HG03025 (cell line): Measurements from ENCODE around the gene PNMT.
A peak's percentile ranks its signal among the peaks of the same experiment; 100 is the strongest.

ENCODE experiments used
- ATAC-seq: cut with Tn5 transposase; IDR thresholded peaks from one replicate; pipeline ENCODE4 v1.9.1; 2021; ENCODE audit warnings: mild to moderate bottlenecking, moderate library complexity; ENCODE audit not compliant: unreplicated experiment, low FRiP score

The PNMT gene

DNA sequence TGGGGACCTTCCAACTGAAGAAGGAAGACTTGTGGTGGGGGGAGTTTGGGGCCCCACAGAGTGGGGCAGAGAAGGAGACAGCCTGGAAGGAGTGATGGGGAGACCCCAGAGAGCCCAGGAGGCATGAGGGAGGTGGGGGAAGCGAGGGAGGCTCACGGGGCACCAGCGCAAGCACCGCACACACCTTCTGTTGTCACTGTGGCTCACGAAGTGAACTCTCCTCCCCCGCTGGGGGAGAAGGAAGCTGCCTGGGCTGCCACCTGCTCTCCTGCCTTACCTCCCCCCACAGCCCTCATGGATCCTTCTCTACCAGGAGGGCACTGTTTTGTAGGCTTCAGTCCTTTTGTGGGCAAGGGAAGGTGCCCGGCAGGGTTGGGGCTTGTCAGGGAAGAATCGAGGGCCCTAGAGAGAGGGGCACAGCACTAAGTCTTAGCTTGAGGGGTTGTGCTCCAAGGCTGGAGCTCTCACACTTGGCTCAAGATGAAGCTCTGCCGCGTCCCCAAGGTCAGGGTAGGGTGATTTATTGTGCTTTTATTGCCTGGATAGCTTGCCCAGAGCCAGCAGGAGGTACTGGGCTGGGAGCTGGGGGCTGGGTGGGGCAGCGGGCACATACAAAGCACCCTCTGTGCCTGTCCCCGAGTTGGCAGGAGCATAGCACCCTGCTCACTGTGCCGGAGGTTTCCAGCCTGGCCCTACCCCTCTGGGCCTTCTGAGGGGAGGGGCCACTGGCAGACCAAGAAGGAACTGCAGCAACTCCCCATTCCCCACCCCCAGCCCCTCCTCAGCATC is 35.9 kb upstream of the PNMT start:
- no peak for ATAC-seq

GRCh38 chr17:39633570-39634183 is 34.6 kb upstream of the PNMT start:
- no peak for ATAC-seq

- ATAC-seq = no peak
These were observed 33.8 kb upstream of the PNMT start for GRCh38 chr17:39634384-39634871.

DNA sequence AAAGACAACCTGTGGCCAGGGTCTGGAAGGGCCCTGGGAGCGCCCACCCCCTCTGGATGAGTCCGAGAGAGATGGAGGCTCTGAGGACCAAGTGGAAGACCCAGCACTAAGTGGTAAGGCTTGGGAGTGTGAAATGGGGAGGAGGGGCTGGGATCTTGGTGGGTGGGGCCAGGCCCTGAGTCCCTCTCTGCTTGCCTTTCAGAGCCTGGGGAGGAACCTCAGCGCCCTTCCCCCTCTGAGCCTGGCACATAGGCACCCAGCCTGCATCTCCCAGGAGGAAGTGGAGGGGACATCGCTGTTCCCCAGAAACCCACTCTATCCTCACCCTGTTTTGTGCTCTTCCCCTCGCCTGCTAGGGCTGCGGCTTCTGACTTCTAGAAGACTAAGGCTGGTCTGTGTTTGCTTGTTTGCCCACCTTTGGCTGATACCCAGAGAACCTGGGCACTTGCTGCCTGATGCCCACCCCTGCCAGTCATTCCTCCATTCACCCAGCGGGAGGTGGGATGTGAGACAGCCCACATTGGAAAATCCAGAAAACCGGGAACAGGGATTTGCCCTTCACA is 32.6 kb upstream of the PNMT start:
- no peak for ATAC-seq

DNA sequence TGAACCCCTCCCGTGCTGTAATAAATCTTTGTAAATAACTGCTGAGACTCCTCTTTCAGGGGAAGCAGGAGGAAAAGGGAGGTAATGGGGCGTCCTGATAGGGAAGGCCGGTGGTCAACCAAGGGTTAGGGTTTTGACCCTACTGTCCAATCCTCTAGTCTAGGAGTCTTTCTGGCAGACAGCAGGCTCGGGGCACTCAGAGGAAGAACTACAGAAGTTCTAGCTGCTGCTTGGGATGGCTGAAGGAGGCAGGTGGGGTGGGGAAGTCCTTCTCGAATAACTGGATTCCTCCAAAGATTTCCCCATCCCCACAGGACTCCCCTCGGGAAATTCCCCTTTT is 31.7 kb upstream of the PNMT start:
- no peak for ATAC-seq

- peak; percentile 56 for ATAC-seq
These were observed 31.1 kb upstream of the PNMT start, which contains the start of gene STARD3 for GRCh38 chr17:39636927-39637736. Gene STARD3 (plus strand): TSS chr17:39637144. CDS start chr17:39653532, 16,388 bp downstream.

DNA sequence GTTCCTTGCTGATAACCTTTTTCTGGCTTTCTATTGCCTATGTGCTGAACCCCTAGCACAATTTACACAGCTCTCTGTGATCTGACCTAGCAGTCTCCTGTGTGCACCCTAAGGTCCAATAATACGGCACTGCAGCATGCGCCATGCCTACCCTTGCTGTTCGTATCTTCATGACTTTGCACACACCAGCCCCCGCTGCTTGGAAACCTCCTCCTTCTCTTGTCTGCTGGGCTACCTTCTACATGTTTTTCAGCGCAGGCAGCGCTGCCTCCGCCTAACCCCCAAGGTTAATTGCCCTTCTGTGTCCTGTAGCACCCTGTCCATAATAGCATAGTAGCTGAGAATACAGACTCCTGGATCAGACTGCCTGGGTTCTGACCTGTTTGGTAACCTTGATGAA is 29.9 kb upstream of the PNMT start:
- ATAC-seq = no peak

GRCh38 chr17:39639043-39639442 is 29.2 kb upstream of the PNMT start:
- no peak for ATAC-seq

DNA sequence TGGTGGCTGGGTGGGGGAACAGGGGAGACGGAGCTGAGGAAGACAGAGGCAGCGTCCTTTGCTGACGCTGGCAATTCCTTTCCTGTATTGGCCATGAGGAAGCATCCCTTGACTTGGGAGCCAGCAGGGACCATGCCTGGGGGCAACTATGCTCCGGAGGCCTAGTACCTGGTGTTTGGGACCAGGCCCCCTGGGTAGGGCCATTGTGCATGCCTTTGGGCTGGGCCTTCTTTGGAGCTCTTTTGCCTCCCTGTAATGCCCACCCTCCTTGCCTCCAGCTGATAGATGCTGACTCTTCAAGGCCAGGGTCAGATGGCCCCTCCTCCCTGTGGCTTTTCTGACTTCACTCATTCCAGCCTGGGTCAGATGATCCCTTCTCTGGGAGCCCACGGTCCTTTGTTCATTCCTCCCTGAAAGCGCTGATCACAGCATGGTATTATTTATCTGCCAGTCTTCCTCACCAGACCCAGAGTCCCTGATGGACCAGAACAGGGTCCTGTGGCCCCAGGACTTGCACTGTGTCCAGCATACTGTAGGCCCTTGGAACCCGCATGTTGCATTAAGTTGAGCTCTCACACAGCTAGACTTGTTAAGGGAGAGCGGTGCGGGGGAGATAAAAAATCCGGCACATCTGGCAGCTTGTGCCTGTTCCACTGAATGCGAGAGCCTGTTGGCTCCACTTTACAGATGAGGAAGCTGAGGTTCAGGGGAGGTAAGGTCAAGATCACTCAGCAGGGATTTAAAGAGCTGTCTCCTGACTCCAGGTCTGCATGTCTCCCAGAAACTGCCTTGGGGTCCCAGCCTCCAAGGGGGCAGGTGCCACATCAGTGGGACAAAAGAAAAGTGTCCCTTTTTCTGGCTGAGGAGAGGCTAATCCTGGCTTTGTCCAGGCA is 28.4 kb upstream of the PNMT start:
- no peak for ATAC-seq

GRCh38 chr17:39640591-39641031 is 27.6 kb upstream of the PNMT start:
- no peak for ATAC-seq

DNA sequence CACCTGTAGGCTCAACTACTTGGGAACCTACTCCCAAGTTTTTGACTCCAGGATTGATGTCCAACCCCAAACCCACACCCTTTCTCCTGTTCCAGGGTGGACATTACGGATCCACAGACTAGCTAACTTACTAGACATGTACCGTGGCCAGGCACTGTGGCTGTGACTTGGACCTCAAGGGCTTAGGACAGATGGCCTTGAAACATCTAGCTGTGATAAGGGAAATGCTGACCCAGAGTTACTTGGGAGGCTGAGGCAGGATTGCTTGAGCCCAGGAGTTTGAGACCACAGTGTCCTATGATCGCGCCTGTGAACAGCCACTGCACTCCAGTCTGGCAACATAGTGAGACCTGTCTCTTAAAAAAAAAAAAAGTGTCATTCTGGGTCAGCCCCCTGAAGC is 27.2 kb upstream of the PNMT start:
- no peak for ATAC-seq

GRCh38 chr17:39641883-39642282 is 26.4 kb upstream of the PNMT start:
- no peak for ATAC-seq

GRCh38 chr17:39642291-39643074 is 25.8 kb upstream of the PNMT start:
- ATAC-seq = no peak

GRCh38 chr17:39643271-39643670 is 25.0 kb upstream of the PNMT start:
- no peak for ATAC-seq

DNA sequence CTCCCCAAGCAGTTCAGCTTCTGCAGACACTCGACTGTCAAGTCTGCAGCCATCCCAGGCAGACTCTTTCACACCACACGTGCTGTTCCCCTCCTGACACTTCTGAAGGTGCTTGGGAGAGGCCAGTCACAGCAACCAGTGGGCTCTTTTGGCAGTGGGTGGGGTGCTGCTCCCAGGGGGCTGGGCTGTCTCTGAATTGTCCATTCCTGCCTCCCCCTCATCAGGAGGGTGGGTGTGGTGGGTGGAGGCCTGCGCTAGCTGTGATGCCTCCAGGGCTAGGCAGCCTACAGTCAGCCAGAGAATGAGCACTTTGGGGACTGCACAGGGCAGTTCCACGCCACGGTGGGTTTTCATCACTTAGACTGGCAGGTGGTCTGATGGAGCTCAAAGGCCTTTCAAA is 21.0 kb upstream of the PNMT start:
- no peak for ATAC-seq

- no peak for ATAC-seq
These were observed 19.5 kb upstream of the PNMT start for GRCh38 chr17:39648616-39649366.

GRCh38 chr17:39650121-39650579 is 18.1 kb upstream of the PNMT start:
- no peak for ATAC-seq

GRCh38 chr17:39651923-39652586 is 16.2 kb upstream of the PNMT start:
- no peak for ATAC-seq
